Right lung (tissue), 5 donors: Measurements from ENCODE around the gene NAA10. TPM values are rescaled to one million over a fixed set of nuclear protein-coding genes. Genes with fewer than 3 reads are reported as not detected.

Source experiments
- DNase-seq, 2 donors: peaks; one replicate each; pipeline ENCODE4 v3.0.0-alpha.2; 2013
- polyA plus RNA-seq, 5 donors: library from polyadenylated mRNA; unstranded; fragments of 120-200 nt; gene quantifications; one replicate each; pipeline versions ENCODE4 v1.2.1 to v1.2.3, GENCODE V29; 2013; ENCODE audit warnings: inconsistent platforms in 1 of 5, low replicate concordance in 1 of 5; ENCODE audit not compliant: insufficient read length in 5 of 5, insufficient read depth in 1 of 5

The NAA10 gene
- polyA plus RNA-seq, 5 donors, result 48.0 to 85.6 (median 53.5) TPM

- DNase-seq, result no peak
Measured at GRCh38 chrX:153968255-153968654, 33.4 kb upstream of the NAA10 start.

DNA sequence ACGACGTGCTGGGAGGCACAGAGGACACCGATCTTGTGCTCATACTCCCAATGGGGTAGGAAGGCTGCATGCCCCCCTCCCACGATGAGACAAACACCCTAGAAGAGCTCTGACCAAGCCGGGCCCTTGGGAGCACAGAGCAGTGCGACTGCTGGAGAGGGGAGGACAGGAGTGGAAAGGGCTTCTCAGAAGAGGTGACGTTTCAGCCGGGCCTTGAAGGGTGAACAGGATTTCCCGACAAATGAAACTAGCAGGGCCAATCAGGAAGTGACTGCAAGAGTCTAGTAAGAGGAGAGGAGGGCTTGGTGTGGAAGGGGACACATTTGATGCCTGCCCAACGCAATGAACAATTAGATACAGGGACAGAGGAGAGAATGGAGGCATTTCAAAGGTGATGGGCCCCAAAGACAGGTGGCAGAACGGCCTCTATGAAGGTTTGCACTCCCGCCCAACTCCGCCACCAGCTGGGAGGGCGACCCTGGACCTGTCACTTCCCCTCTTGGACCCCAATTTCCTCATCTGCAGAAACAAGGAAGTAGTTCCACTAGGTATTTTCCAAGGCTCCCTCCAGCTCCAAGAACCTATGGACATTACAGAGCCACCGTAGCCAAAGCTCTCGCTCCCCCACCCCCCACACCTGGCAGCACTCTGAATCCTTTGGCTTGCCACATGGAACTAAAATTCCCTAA, 32.8 kb upstream of the NAA10 start:
- no peak for DNase-seq

- DNase-seq, result no peak
Measured at GRCh38 chrX:153966841-153967535, 32.2 kb upstream of the NAA10 start.

GRCh38 chrX:153966283-153966688, 31.4 kb upstream of the NAA10 start:
- no peak for DNase-seq

DNA sequence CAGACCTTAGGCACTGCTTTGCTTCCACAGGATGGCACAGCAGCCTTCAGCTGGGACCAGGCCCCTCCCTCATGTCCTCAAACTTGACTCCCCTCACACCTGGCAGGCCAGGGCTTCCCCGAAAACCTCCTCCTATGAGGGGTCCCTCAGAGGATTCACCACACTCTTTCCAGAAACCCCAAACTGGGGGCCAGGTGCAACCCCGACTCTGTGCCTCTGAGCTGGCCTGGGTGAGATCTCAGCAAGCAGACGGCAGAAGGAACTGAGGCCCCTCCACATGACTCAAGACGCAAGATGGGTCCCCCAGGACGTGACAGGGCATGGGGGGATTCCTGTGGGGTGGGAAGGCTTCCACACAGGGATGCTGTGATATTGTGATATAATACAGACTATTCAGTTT, 30.6 kb upstream of the NAA10 start:
- no peak for DNase-seq

- DNase-seq, result no peak
Measured at GRCh38 chrX:153964105-153964504, 29.3 kb upstream of the NAA10 start.

DNA sequence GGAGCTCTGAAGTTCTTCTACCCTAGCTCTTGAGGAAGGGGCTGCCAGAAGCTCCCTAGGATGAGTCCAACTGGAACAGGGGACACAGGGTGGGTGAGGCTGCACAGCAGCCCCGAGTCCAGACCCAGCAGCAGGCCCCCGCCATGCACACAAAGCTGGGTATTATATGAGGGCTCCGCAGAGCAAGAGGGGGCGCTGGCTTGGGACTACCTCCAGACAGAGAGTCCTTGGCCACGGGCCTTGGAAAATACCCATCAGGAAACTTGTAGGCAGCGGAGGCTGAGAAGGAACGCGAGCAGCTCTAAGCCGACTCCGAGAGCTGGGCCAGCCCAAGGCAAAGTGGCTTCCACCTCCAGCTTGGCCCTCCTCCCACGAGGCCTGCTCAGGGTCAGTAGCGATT, 28.7 kb upstream of the NAA10 start:
- no peak for DNase-seq

- DNase-seq, result no peak
Measured at GRCh38 chrX:153961292-153961691, 26.5 kb upstream of the NAA10 start.

GRCh38 chrX:153960786-153961185, 25.9 kb upstream of the NAA10 start:
- DNase-seq, result no peak

DNA sequence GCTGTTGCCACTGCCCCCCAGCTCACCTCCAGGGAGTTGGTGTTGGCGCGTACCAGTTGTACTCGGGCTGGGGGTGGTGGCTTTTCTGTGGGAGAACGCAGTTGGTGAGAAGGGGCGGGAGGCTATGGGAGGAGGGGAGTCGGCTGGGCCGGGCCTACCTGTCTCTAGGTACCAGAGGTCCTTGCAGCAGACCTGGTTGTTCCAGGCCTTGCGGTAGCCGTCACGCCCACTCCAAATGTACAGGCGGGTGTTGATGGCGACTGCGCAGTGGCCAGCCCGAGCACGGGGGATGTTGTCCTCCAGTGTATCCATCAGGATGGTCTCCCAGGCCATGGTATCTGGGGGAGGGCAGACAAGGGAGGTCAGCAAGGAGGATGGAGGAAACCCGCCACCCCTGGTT, 25.2 kb upstream of the NAA10 start:
- DNase-seq, result no peak

GRCh38 chrX:153959649-153960048, 24.8 kb upstream of the NAA10 start:
- no peak for DNase-seq

DNA sequence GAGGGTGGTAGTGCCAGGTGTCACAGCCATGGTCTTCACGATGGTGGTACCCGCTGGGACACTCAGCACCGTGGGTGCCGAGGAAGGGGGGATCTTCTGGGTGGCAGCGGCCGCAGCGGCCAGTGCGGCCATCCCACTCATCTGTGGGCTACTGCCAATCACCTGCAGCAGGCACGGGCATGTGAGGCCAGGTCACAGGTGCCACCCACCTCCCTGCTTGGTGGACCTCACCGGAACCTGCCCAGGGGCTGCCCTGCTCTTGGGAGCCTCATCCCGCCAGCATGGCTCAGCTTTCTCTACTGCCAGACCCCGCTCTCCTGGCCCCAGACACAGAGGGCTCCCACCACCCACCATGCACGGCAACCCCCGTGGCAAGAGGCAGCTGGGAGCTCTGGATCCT, 23.8 kb upstream of the NAA10 start:
- DNase-seq, result no peak

GRCh38 chrX:153957224-153957623, 22.4 kb upstream of the NAA10 start:
- no peak for DNase-seq

DNA sequence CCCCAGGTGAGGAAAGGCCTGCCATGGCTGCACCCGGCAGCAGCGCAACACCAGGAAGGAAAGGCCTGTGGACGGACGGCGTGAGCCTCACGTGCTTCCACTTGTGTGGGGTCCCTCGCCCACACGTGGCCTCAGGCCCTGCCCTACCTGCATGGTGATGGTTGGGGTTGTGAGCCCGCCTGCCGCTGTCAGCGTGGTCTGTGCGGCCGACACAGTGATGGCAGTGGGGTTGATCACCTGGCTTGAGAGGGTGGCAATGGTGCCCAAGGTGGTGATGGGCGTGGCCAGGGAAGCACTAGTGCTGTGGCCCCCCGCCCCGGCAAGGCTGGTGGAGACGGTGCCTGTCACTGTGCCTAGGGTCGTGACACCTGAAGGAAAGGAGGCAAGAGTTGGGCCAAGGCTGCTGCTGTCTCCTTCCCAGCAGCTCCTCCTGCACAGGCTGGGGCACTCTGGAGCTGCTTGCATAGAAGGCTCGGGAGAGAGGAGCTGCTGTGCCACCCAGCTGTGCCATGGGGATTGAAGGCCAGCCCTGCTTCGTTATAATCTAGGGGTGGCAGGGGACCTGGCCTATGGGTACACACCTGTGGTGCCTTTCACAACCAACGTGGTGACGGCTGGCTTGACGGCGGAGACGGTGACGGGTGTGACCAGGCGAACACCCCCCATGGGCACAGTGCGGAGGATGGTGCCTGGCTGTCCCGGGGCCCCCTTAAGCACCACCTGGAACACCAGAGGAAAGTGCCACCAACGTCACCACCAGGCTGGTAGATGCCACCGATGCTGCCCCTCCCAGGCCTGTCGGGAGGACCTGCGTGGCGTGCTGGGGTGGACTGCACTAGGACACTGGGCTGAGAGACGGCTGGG, 21.4 kb upstream of the NAA10 start:
- no peak for DNase-seq

DNA sequence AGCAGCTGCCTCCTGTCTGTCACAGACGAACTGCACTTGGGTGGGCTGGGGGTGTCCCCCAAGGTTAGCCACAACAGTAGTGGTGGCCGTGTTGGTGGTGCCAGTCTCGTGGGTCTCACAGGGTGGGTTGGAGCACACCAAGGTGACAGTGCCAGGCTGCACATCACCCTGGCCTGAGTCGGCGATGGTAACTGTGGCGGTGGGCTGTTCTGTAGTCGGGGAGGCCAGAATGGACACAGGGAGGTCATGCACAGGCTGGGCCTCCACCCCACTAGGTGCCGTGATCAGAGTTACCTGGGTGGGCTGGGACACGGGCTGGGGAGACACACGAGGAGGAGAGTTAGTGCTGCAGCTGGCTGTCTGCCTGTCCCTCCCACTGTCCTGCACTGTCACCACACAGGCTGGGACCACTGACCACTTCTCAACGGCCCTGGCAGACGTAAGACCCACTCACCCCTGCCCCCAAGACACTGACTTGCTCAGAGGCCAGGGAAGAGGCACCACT, 20.4 kb upstream of the NAA10 start:
- DNase-seq, result no peak

DNA sequence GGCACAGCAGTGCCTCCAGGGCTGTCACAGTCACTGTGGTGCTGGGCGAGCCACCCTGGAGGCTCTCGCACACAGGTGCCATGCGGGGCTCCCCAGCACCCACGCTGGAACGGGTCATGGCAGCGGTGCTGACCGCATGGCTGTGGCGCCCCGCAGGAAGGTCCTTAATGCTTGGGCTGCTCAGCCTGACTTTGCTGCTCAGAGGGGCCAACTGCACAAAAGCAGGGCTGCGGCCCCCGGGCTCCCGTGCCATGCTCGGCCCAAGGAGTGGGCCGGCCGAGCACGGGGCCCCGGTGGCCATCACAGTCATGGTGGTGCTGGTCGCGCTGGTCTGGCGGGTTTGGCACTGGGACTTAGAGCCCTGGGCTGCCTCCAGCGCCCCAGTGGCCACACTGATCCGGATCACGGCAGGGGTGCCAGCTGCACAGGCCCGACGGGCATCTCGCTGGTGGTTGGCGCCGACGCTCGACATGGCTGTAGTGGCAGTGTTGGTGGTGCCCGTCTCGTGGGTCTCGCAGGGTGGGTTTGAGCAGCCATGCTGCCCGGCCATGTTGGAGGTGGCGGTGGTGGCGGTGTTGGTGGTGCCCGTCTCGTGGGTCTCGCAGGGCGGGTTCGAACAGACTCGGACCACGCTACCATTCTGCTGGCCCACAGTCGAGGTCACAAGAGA, 19.9 kb upstream of the NAA10 start:
- no peak for DNase-seq

DNA sequence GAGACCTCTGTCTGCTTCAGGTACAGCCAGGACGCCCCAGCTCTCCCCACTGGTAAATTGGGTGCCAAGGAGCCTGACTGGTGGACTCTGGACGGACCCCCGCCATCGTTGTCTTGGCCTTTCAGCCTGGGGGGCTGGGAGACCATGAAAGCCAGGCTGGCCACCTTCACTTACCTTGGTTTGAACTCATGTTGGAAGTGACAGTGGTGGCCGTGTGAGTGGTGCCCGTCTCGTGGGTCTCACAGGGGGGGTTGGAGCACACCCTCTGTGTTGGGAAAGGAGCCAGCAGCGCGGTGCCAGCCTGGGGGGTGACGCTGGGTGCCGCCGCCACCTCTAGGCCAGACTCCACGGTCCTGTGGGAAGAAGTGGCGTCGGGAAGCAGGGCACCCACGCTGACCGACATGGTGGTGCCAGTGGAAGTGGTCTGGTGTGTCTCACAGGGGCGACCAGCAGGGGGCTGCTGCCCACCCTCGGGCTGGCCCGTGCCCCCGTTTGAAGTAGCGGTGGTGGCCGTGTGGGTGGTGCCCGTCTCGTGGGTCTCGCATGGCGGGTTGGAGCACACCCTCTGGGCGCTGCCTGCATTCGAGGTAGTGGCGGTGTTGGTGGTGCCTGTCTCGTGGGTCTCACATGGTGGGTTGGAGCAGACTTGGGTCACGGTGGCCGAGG, 19.2 kb upstream of the NAA10 start:
- DNase-seq, result no peak

GRCh38 chrX:153953342-153953830, 18.5 kb upstream of the NAA10 start:
- peak; percentile 55 to 59 for DNase-seq

DNA sequence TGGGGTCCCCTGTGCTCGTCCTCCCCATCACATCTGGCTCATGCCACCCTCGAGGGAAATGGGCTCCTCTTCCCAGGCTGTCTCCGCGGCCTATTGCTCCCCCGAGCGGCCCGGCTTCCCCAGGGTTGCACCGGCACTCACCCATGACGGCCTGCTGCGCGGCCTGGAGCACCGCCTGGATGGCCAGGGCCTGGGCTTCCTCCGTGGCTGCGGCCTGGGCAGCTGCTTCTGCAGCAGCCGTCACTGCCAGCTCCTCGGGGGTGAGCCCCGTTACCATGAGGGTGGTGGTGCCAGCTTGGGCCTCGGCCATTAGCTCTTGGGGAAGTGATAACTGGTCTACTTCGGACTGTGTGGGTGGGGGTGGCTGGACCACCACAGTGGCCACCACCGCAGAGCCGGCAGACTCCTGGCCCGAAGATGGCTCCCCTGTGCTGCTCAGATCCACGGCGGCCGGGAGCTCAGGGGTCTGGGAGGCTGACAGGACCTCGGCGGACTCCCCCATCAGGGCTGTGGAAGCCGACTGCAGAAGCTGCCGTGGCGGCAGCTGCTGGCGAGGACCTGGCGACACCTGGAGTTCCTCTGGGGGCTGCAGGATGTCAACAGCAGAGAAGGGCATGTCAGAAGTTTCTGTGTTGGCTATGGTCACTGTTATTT, 17.7 kb upstream of the NAA10 start:
- DNase-seq, result no peak

- no peak for DNase-seq
Measured at GRCh38 chrX:153951683-153952372, 17.0 kb upstream of the NAA10 start.
